Measurements from ENCODE around the gene KCNJ6. TPM values are rescaled to one million over a fixed set of nuclear protein-coding genes. Genes with fewer than 3 reads are reported as not detected.

KCNJ6 gene
- polyA plus RNA-seq, 1 of the 3 experiments (the other 2 are of a cell fraction), result not detected

- H2AFZ ChIP-seq (ENCODE audit: low read depth), result no peak overlapping the region
- CTCF ChIA-PET, result interaction anchor here (1.5 kb wide), 1 partner anchor 10 kb away, joined by 5 read pairs; no protein-coding TSS in a partner anchor
Measured at GRCh38 chr21:37811711-37812110, 104.5 kb downstream of the KCNJ6 start.

GRCh38 chr21:37808261-37808660, 108.0 kb downstream of the KCNJ6 start:
- Histone ChIP-seq H3K4me1 (ENCODE audit: control insufficient read depth in 1 of 2, insufficient read depth in 2 of 2, low read depth in 1 of 2, low read length in 1 of 2) (no peaks in the 10 kb centered on the region), H3K9me3 (no peaks in the 10 kb centered on the region), H3K4me2 (no peak overlapping the region), H3K27ac (ENCODE audit: low read depth in 2 of 2, low read length in 1 of 2) (no peak overlapping the region), H3K9me2 (no peaks in the 10 kb centered on the region), H3F3A (replicated peaks; ENCODE audit: insufficient read depth) (no peaks in the 10 kb centered on the region), H2AFZ (ENCODE audit: low read depth) (no peak overlapping the region), H4K20me1 (ENCODE audit: insufficient read depth) (no peaks in the 10 kb centered on the region), H3K27me3 (ENCODE audit: insufficient read depth) (no peaks in the 10 kb centered on the region), H3K36me3 (replicated peaks in 1 of 2; ENCODE audit: control insufficient read depth in 1 of 2, insufficient read depth in 2 of 2, low read length in 1 of 2) (no peaks in the 10 kb centered on the region), H3K9ac (no peak overlapping the region), H3K79me2 (ENCODE audit: insufficient read depth) (no peaks in the 10 kb centered on the region), H3K4me3 (ENCODE audit: low read depth in 2 of 2, low read length in 1 of 2) (no peak overlapping the region)
- TF ChIP-seq USF1 (IDR thresholded peaks at IDR 0.05; ENCODE audit: borderline replicate concordance, low read depth) (no peak), USF2 (IDR thresholded peaks at IDR 0.05; ENCODE audit: borderline replicate concordance, low read depth, low read length) (no peak), JUND (IDR thresholded peaks at IDR 0.05) (no peak), IRF3 (IDR thresholded peaks at IDR 0.05; ENCODE audit: low read depth, low read length) (no peak), EZH2phosphoT487 (IDR thresholded peaks at IDR 0.05; ENCODE audit: borderline replicate concordance, low read depth) (no peak), CHD2 (IDR thresholded peaks at IDR 0.05; ENCODE audit: low read length, partially characterized antibody) (no peak), EP300 (IDR thresholded peaks at IDR 0.05; ENCODE audit: borderline replicate concordance in 1 of 2, low read depth in 1 of 2, low read length in 1 of 2) (no peak), ZBTB33 (IDR thresholded peaks at IDR 0.05; ENCODE audit: borderline replicate concordance, low read depth) (no peak), YY1 (IDR thresholded peaks at IDR 0.05; ENCODE audit: low read depth) (no peak), RAD21 (IDR thresholded peaks at IDR 0.05; ENCODE audit: low read length) (no peak), ELF1 (IDR thresholded peaks at IDR 0.05) (no peak), RXRA (IDR thresholded peaks at IDR 0.05; ENCODE audit: borderline replicate concordance, low read depth) (no peak), RCOR1 (IDR thresholded peaks at IDR 0.05; ENCODE audit: low read length) (no peak)
- no peak for DNase-seq
- POLR2A ChIA-PET, result no interaction called here
- 8% methylated on average over 2 of the region's 2 CpGs for WGBS (ENCODE audit: low lambda C conversion rate)
- CTCF ChIA-PET, result no interaction called here

More at GRCh38 chr21:37811711-37812110, 104.5 kb downstream of the KCNJ6 start:
- no peak overlapping the region for H3K4me2 ChIP-seq
- H3K4me1 ChIP-seq (ENCODE audit: control insufficient read depth in 1 of 2, insufficient read depth in 2 of 2, low read depth in 1 of 2, low read length in 1 of 2), result no peaks in the 10 kb centered on the region
- no peaks in the 10 kb centered on the region for H3K9me3 ChIP-seq
- no peak for TF ChIP-seq CHD2 (IDR thresholded peaks at IDR 0.05; ENCODE audit: low read length, partially characterized antibody)
- no peak for TF ChIP-seq TEAD4 (IDR thresholded peaks at IDR 0.05; ENCODE audit: borderline replicate concordance, insufficient read depth)
- no peak for TF ChIP-seq FOSL2 (IDR thresholded peaks at IDR 0.05; ENCODE audit: borderline replicate concordance, low read depth)
- TF ChIP-seq GABPA (IDR thresholded peaks at IDR 0.05; ENCODE audit: low read depth), result no peak
- no peak for TF ChIP-seq IRF3 (IDR thresholded peaks at IDR 0.05; ENCODE audit: low read depth, low read length)
- no peak for TF ChIP-seq FOXM1 (IDR thresholded peaks at IDR 0.05; ENCODE audit: low read depth)
- TF ChIP-seq MEF2A (IDR thresholded peaks at IDR 0.05; ENCODE audit: borderline replicate concordance, low read depth), result no peak
- TF ChIP-seq SIN3A (IDR thresholded peaks at IDR 0.05; ENCODE audit: borderline replicate concordance, low read depth, low read length), result no peak
- no peak for TF ChIP-seq EZH2phosphoT487 (IDR thresholded peaks at IDR 0.05; ENCODE audit: borderline replicate concordance, low read depth)
- no peak for TF ChIP-seq USF1 (IDR thresholded peaks at IDR 0.05; ENCODE audit: borderline replicate concordance, low read depth)
- H3K9ac ChIP-seq, result no peak overlapping the region
- no peaks in the 10 kb centered on the region for H3K9me2 ChIP-seq
- H3K79me2 ChIP-seq (ENCODE audit: insufficient read depth), result no peaks in the 10 kb centered on the region
- DNase-seq, result no peak
- H3K27ac ChIP-seq (ENCODE audit: low read depth in 2 of 2, low read length in 1 of 2), result no peak overlapping the region
- no peak overlapping the region for H3K4me3 ChIP-seq (ENCODE audit: low read depth in 2 of 2, low read length in 1 of 2)
- no peaks in the 10 kb centered on the region for H4K20me1 ChIP-seq (ENCODE audit: insufficient read depth)
- POLR2A ChIA-PET, result no interaction called here
- no peaks in the 10 kb centered on the region for H3F3A ChIP-seq (replicated peaks; ENCODE audit: insufficient read depth)
- no peaks in the 10 kb centered on the region for H3K36me3 ChIP-seq (replicated peaks in 1 of 2; ENCODE audit: control insufficient read depth in 1 of 2, insufficient read depth in 2 of 2, low read length in 1 of 2)
- 0% methylated on average over 2 of the region's 2 CpGs for WGBS (ENCODE audit: low lambda C conversion rate)
- no peaks in the 10 kb centered on the region; the same call in 1 of the 2 replicates for H3K27me3 ChIP-seq (ENCODE audit: insufficient read depth)
